ENCODE measurements around the gene DPP6. TPM values are rescaled to one million over a fixed set of nuclear protein-coding genes. Genes with fewer than 3 reads are reported as not detected.

Gene DPP6
- total RNA-seq, 4 donors from 2014 or later, result 0.94 to 1.9 TPM; not detected in 2

- in situ Hi-C loops (cut with MboI; ENCODE audit: low sequenced_read_pairs in 4 of 4) (no loop called here), intact Hi-C loops (cut with DNase I; ENCODE audit: low total_unique reads) (loop anchor here (2.0 kb wide), 1 partner anchor 20 kb away; no protein-coding TSS in a partner anchor)
- Histone ChIP-seq H3K9me3 (no peaks in the 10 kb centered on the region), H3K4me3 (no peak overlapping the region), H3K36me3 (no peaks in the 10 kb centered on the region), H3K4me1 (peaks cover 5 to 13% of the 10 kb centered on the region in 2 donors), H3K27me3 (no peaks in the 10 kb centered on the region), H3K27ac (peak overlapping the region; percentile 71 to 77 (median 72))
- TF ChIP-seq POLR2A (IDR thresholded peaks at IDR 0.05), result no peak
- TF ChIP-seq, protein P1, sequence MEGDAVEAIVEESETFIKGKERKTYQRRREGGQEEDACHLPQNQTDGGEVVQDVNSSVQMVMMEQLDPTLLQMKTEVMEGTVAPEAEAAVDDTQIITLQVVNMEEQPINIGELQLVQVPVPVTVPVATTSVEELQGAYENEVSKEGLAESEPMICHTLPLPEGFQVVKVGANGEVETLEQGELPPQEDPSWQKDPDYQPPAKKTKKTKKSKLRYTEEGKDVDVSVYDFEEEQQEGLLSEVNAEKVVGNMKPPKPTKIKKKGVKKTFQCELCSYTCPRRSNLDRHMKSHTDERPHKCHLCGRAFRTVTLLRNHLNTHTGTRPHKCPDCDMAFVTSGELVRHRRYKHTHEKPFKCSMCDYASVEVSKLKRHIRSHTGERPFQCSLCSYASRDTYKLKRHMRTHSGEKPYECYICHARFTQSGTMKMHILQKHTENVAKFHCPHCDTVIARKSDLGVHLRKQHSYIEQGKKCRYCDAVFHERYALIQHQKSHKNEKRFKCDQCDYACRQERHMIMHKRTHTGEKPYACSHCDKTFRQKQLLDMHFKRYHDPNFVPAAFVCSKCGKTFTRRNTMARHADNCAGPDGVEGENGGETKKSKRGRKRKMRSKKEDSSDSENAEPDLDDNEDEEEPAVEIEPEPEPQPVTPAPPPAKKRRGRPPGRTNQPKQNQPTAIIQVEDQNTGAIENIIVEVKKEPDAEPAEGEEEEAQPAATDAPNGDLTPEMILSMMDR (IDR thresholded peaks at IDR 0.05 in 4 of 5, conservative IDR thresholded peaks at IDR 0.05 in 1 of 5), result no peak
- DNase-seq (peak; percentile 48 to 82), ATAC-seq (peak; percentile 85 to 95)
Measured at GRCh38 chr7:154423231-154423630, 371.0 kb downstream of the DPP6 start.

DNA sequence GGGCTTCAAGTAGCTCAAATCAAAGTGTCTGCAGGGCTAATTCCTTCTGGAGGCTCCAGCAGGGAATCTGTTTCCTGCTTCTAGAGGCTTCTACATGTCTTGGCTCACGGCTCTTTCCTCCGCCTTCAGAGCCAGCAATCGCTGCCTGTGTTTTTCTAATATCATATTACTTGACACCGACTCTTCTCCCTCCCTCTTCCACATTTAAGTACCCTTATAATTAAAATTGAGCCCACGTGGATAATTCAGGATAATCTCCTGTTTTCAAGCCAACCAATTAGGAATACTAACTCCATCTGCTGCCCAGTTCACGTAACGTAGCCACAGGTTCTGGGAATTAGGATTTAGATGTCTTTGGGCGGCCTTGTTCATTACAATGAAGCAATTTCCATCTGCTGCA lies 372.2 kb downstream of the DPP6 start:
- Histone ChIP-seq H3K36me3 (no peaks in the 10 kb centered on the region), H3K9me3 (no peaks in the 10 kb centered on the region), H3K4me1 (peaks cover 5 to 13% of the 10 kb centered on the region in 2 donors), H3K4me3 (no peak overlapping the region), H3K27ac (peak overlapping the region; percentile 71 to 77 (median 72)), H3K27me3 (no peaks in the 10 kb centered on the region)
- ATAC-seq (peak; percentile 55 to 66), DNase-seq (no peak)
- in situ Hi-C loops (cut with MboI; ENCODE audit: low sequenced_read_pairs in 4 of 4), result no loop called here
- TF ChIP-seq, protein P1 (IDR thresholded peaks at IDR 0.05 in 4 of 5, conservative IDR thresholded peaks at IDR 0.05 in 1 of 5), result no peak
- TF ChIP-seq POLR2A (IDR thresholded peaks at IDR 0.05), result no peak
- intact Hi-C loops (cut with DNase I; ENCODE audit: low total_unique reads), result no loop called here

DNA sequence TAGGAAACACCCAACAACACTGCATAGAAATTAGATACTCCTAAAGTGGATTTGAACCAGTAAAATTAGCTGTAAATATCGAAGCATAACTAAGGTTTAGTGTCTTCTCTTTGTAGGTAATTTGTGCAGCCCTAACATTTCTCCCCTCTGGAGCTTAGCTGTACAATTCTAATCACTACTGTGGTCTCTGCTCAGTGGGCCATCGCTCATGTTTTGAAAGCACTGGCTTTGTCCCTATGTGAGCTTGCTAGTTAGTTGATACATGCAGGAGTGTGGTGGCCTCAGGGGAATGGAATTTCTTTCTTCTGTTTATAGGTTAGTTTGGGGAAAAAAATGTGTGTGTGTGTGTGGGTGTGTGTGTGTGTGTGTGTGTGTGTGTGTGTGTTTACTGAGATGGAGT lies 373.1 kb downstream of the DPP6 start:
- no peaks in the 10 kb centered on the region for H3K27me3 ChIP-seq
- H3K27ac ChIP-seq, result peak overlapping the region; percentile 71 to 77 (median 72)
- ATAC-seq (no peak), DNase-seq (no peak)
- H3K4me1 ChIP-seq, result peaks cover 9 to 17% of the 10 kb centered on the region in 2 donors
- H3K36me3 ChIP-seq, result no peaks in the 10 kb centered on the region
- no peaks in the 10 kb centered on the region for H3K9me3 ChIP-seq
- TF ChIP-seq POLR2A (IDR thresholded peaks at IDR 0.05), result no peak
- TF ChIP-seq, protein P1 (IDR thresholded peaks at IDR 0.05 in 4 of 5, conservative IDR thresholded peaks at IDR 0.05 in 1 of 5), result no peak
- in situ Hi-C loops (cut with MboI; ENCODE audit: low sequenced_read_pairs in 4 of 4) (no loop called here), intact Hi-C loops (cut with DNase I; ENCODE audit: low total_unique reads) (no loop called here)
- H3K4me3 ChIP-seq, result no peak overlapping the region

GRCh38 chr7:154426778-154427177 lies 374.6 kb downstream of the DPP6 start:
- in situ Hi-C loops (cut with MboI; ENCODE audit: low sequenced_read_pairs in 4 of 4) (no loop called here), intact Hi-C loops (cut with DNase I; ENCODE audit: low total_unique reads) (no loop called here)
- DNase-seq, result no peak
- Histone ChIP-seq H3K4me3 (no peak overlapping the region), H3K27me3 (no peaks in the 10 kb centered on the region), H3K36me3 (no peaks in the 10 kb centered on the region), H3K9me3 (no peaks in the 10 kb centered on the region), H3K4me1 (peaks cover 12 to 21% of the 10 kb centered on the region in 2 donors), H3K27ac (no peak overlapping the region)
- no peak for ATAC-seq
- TF ChIP-seq POLR2A (IDR thresholded peaks at IDR 0.05), result no peak

DNA sequence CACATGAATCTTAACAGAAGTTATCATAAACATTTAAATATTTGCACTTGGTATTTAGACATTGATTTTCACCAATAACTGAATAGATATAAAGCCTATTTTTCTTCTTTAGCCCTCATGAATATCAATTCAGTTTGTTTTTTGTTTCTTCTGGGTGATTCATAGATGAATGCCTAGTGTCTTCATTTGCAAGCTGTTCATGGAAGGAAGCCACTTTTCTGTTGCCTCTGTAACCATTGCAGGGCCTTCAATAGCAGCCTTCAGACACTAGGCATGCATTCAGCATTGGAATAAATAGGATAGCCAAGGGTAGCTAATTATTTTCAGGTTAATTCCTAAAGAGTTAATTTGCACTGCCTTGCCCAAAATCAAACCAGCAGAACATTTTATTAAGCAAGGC lies 375.3 kb downstream of the DPP6 start:
- no peak for TF ChIP-seq POLR2A (IDR thresholded peaks at IDR 0.05)
- TF ChIP-seq, protein P1 (IDR thresholded peaks at IDR 0.05 in 4 of 5, conservative IDR thresholded peaks at IDR 0.05 in 1 of 5), result no peak
- Histone ChIP-seq H3K27me3 (no peaks in the 10 kb centered on the region), H3K4me3 (no peak overlapping the region), H3K36me3 (no peaks in the 10 kb centered on the region), H3K27ac (peak overlapping the region in 1 of 4 donors; percentile 42), H3K9me3 (no peaks in the 10 kb centered on the region), H3K4me1 (peaks cover 12 to 21% of the 10 kb centered on the region in 2 donors)
- in situ Hi-C loops (cut with MboI; ENCODE audit: low sequenced_read_pairs in 4 of 4) (no loop called here), intact Hi-C loops (cut with DNase I; ENCODE audit: low total_unique reads) (no loop called here)
- DNase-seq, result no peak
- ATAC-seq, result no peak
